GM10266 (cell line): ENCODE results near the gene DYNC1LI1.
A peak's percentile ranks its signal among the peaks of the same experiment; 100 is the strongest.

ENCODE experiments used
- DNase-seq: peaks from one replicate; pipeline ENCODE4 v3.0.0; 2012; ENCODE audit errors: extremely low spot score
- TF ChIP-seq, protein P1 (sequence below): IDR thresholded peaks from 2 replicates; pipeline ENCODE4 v1.5.1; 2012; ENCODE audit warnings: mild to moderate bottlenecking, low read depth; ENCODE audit not compliant: control insufficient read depth, insufficient read depth; ENCODE audit errors: missing control alignments

Gene DYNC1LI1

GRCh38 chr3:32569540-32570420 is 878 bp downstream of the DYNC1LI1 start:
- TF ChIP-seq, protein P1, sequence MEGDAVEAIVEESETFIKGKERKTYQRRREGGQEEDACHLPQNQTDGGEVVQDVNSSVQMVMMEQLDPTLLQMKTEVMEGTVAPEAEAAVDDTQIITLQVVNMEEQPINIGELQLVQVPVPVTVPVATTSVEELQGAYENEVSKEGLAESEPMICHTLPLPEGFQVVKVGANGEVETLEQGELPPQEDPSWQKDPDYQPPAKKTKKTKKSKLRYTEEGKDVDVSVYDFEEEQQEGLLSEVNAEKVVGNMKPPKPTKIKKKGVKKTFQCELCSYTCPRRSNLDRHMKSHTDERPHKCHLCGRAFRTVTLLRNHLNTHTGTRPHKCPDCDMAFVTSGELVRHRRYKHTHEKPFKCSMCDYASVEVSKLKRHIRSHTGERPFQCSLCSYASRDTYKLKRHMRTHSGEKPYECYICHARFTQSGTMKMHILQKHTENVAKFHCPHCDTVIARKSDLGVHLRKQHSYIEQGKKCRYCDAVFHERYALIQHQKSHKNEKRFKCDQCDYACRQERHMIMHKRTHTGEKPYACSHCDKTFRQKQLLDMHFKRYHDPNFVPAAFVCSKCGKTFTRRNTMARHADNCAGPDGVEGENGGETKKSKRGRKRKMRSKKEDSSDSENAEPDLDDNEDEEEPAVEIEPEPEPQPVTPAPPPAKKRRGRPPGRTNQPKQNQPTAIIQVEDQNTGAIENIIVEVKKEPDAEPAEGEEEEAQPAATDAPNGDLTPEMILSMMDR, result no peak
- peak; percentile 48 for DNase-seq

GRCh38 chr3:32568953-32569352 is 1.7 kb downstream of the DYNC1LI1 start:
- TF ChIP-seq, protein P1, result no peak
- DNase-seq, result no peak

DNA sequence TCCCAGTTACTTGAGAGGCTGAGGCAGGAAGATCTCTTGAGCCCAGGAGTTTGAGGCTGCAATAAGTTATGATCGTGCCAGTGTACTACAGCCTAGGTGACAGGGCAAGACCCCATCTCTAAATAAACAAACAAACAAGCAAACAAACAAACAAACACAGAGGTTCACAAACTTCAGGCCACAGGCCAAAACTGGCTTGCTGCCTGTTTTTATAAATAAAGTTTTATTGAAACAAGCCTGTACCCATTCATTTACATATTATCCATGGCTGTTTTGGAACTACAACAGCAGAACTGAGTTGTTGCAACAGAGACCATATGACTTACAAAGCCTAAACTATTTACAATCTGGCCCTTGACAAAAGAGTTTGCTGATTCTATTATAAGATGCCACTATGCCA is 6.5 kb downstream of the DYNC1LI1 start:
- no peak for DNase-seq
- TF ChIP-seq, protein P1, result no peak

DNA sequence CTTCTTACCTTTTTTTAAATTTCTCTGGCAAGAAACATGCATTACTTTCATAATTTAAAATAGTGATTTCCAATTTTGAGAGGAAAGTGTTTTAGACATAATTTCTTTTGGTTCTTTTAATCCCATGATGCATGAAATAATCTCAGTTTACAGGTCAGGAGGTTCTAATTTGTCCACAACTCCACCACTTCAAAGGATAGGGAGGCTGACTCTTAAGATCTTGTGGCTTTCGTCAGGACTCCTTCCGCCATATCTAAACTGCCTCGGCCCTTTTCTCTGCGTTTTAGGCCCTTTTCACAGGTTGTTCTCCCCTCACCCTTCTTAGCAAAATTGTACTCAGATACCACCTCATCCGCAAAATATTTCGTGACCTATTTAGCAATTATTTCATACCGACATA is 8.0 kb downstream of the DYNC1LI1 start:
- no peak for DNase-seq
- TF ChIP-seq, protein P1, result no peak

- TF ChIP-seq, protein P1, result no peak
- DNase-seq, result no peak
Observed at GRCh38 chr3:32557640-32558352, 12.9 kb downstream of the DYNC1LI1 start.

GRCh38 chr3:32556332-32556731 is 14.3 kb downstream of the DYNC1LI1 start:
- TF ChIP-seq, protein P1, result no peak
- DNase-seq, result no peak

DNA sequence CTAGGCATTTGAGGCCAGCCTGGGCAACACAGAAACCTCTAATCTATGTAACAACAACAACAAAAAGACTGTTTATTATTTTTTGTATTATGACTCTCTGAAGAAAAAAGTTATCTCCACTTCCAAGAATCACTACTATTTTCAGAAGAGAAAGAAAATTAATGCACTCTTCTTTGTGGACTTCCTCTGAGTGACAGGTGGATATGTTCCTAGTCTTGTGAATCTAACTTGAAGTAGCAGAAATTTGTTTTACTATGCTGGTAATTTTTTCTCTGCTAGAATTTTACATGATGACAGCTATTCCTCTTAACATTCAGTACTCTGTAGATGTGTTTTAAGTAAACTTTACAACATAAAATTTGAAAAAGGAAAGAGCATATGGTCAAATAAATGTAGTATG is 16.7 kb downstream of the DYNC1LI1 start:
- TF ChIP-seq, protein P1, result no peak
- no peak for DNase-seq
